Kidney epithelial cell (primary cell): ENCODE results near the gene PTTG1. TPM values are rescaled to one million over a fixed set of nuclear protein-coding genes. Genes with fewer than 3 reads are reported as not detected.

Experiments used
- DNase-seq: peaks from one replicate; pipeline ENCODE4 v3.0.0-alpha.2; 2010; ENCODE audit warnings: low read depth
- H3K27me3 ChIP-seq: 2 replicates; pipeline ENCODE4 v1.6.0; 2011; ENCODE audit warnings: low read length; ENCODE audit not compliant: control insufficient read depth, insufficient read depth
- H3K36me3 ChIP-seq: 2 replicates; pipeline ENCODE4 v1.5.1; 2011; ENCODE audit warnings: low read length; ENCODE audit not compliant: control insufficient read depth, insufficient read depth
- H3K4me3 ChIP-seq: 2 replicates; pipeline ENCODE4 v1.5.1; 2011; ENCODE audit warnings: low read depth, mild to moderate bottlenecking, control low read depth, low read length
- total RNA-seq: library from RNA; depleted of rRNA; stranded (reverse); fragments of >200 nt; gene quantifications from 2 replicates; pipeline ENCODE4 v1.2.3, GENCODE V29; 2015
- TF ChIP-seq, protein P1 (sequence below): IDR thresholded peaks from 2 replicates; pipeline ENCODE4 v1.5.1; 2011; ENCODE audit warnings: mild to moderate bottlenecking, moderate library complexity, low read length, control low read depth, inconsistent platforms; ENCODE audit not compliant: insufficient read depth, poor library complexity, severe bottlenecking

PTTG1 gene
- total RNA-seq, 1 donor from 2014 or later: 26.0 TPM

DNA sequence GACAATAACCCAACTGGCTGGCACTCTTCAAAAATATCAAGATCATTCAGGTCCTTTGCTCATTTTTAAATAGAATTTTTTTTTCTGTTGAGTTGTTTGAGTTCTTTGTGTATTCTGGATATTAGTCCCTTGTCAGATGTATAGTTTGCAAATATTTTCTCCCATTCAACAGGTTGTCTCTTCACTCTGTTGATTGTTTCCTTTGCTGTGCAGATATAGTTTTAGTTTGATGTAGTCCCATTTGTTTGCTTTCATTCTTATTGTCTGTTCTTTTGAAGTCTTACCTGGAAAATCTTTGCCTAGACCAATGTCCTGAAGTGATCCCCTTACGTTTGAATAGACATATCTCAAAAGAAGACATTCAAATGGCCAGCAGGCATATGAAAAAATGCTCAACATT is 22.8 kb downstream of the PTTG1 start:
- no peak for DNase-seq
- TF ChIP-seq, protein P1, sequence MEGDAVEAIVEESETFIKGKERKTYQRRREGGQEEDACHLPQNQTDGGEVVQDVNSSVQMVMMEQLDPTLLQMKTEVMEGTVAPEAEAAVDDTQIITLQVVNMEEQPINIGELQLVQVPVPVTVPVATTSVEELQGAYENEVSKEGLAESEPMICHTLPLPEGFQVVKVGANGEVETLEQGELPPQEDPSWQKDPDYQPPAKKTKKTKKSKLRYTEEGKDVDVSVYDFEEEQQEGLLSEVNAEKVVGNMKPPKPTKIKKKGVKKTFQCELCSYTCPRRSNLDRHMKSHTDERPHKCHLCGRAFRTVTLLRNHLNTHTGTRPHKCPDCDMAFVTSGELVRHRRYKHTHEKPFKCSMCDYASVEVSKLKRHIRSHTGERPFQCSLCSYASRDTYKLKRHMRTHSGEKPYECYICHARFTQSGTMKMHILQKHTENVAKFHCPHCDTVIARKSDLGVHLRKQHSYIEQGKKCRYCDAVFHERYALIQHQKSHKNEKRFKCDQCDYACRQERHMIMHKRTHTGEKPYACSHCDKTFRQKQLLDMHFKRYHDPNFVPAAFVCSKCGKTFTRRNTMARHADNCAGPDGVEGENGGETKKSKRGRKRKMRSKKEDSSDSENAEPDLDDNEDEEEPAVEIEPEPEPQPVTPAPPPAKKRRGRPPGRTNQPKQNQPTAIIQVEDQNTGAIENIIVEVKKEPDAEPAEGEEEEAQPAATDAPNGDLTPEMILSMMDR: no peak
- Histone ChIP-seq H3K36me3 (no peaks in the 10 kb centered on the region), H3K4me3 (no peak overlapping the region), H3K27me3 (no peaks in the 10 kb centered on the region)

GRCh38 chr5:160445132-160445531 is 23.5 kb downstream of the PTTG1 start:
- Histone ChIP-seq H3K36me3 (no peaks in the 10 kb centered on the region), H3K27me3 (no peaks in the 10 kb centered on the region), H3K4me3 (no peak overlapping the region)
- DNase-seq: no peak
- TF ChIP-seq, protein P1: no peak

DNA sequence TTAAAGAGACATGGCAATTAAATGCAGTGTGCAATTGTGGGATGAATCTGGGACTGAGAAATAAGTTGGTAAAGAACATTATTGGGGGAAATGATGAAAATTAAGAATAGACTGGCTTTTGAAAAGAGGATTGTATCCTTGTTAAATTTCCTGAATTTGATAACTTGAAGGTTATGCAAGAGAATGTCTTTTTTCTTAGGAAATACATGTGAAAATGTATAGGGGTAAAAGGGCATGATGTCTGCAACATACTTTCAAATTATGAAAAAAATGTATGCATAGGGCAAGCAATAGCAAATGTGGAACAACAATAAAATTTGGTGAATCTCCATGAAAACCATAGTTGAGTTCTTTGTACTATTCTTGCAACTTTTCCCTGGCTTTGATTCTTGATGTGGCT is 24.1 kb downstream of the PTTG1 start:
- no peaks in the 10 kb centered on the region for H3K36me3 ChIP-seq

GRCh38 chr5:160448886-160449285 is 27.2 kb downstream of the PTTG1 start:
- TF ChIP-seq, protein P1: no peak
- Histone ChIP-seq H3K36me3 (no peaks in the 10 kb centered on the region), H3K27me3 (no peaks in the 10 kb centered on the region), H3K4me3 (no peak overlapping the region)
- DNase-seq: no peak

More for the DNA sequence above, 24.1 kb downstream of the PTTG1 start:
- DNase-seq: no peak
- H3K4me3 ChIP-seq: no peak overlapping the region
- TF ChIP-seq, protein P1: no peak
- no peaks in the 10 kb centered on the region for H3K27me3 ChIP-seq

DNA sequence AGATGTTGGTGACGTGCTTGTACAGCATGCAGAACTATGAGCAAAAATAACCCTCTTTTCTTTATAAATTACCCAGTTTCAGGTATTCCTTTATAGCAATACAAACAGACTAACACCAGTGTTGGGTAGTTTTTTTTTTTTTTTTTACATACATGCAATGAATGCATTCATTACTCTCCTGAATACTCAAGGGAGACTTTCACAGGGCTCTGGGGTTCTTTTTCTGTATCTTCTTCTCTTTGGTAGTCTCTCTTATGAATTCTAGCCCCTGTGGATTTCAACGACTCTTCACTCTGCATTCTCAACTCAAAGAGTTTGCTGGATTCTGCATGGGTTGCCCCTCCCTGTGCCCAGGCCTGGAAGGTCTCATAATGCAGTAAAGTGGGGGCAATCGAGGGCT is 27.8 kb downstream of the PTTG1 start:
- TF ChIP-seq, protein P1: no peak
- H3K27me3 ChIP-seq: no peaks in the 10 kb centered on the region

GRCh38 chr5:160450164-160450932 is 28.7 kb downstream of the PTTG1 start:
- TF ChIP-seq, protein P1: no peak
- DNase-seq: no peak
- H3K36me3 ChIP-seq: no peaks in the 10 kb centered on the region
- H3K4me3 ChIP-seq: no peak overlapping the region
- no peaks in the 10 kb centered on the region for H3K27me3 ChIP-seq

More for the DNA sequence above, 27.8 kb downstream of the PTTG1 start:
- H3K36me3 ChIP-seq: no peaks in the 10 kb centered on the region
- H3K4me3 ChIP-seq: no peak overlapping the region
- DNase-seq: no peak
